AG04450 (cell line): Measurements from ENCODE around the gene TBX1. TPM values are rescaled to one million over a fixed set of nuclear protein-coding genes. Genes with fewer than 3 reads are reported as not detected.

Source experiments
- CTCF ChIA-PET: fragments of 300-600, 350-600 bp; formaldehyde crosslinking; extraction: SDS; loops from one replicate; lab custom pipeline; 2022; ENCODE audit warnings: antibody characterized with exemption, inconsistent platforms; lab: Charles Lee
- POLR2A ChIA-PET: fragments of 350-600 bp; formaldehyde crosslinking; extraction: SDS; loops from one replicate; lab custom pipeline; 2021; ENCODE audit warnings: antibody characterized with exemption, inconsistent platforms; lab: Yijun Ruan, JAX
- DNase-seq: peaks from one replicate; pipeline ENCODE4 v3.0.0-alpha.2; 2011; ENCODE audit warnings: low read depth, low spot score
- H3K27ac ChIP-seq: one replicate; pipeline ENCODE4 v1.5.1; 2012; ENCODE audit warnings: low read depth, low read length, control low read depth
- H3K27me3 ChIP-seq: one replicate; pipeline ENCODE4 v1.6.0; 2012; ENCODE audit warnings: low read length; ENCODE audit not compliant: control insufficient read depth, insufficient read depth
- H3K4me3 ChIP-seq: 2 replicates; pipeline ENCODE4 v1.5.1; 2011; ENCODE audit warnings: mild to moderate bottlenecking, low read depth, low read length, control low read depth
- H3K9me3 ChIP-seq: 2 replicates; pipeline ENCODE4 v1.5.1; 2012; ENCODE audit warnings: low read length; ENCODE audit not compliant: control insufficient read depth, insufficient read depth
- polyA plus RNA-seq: library from polyadenylated mRNA; depleted of rRNA; stranded (reverse); fragments of >200 nt; gene quantifications from 2 replicates; pipeline ENCODE4 v1.2.3, GENCODE V29; 2011
- TF ChIP-seq, protein P1 (sequence below): IDR thresholded peaks from 2 replicates; pipeline ENCODE4 v1.5.1; 2011; ENCODE audit warnings: low read depth, low read length, control low read depth, inconsistent platforms

Gene TBX1
- polyA plus RNA-seq, 1 experiment = not detected

GRCh38 chr22:19779011-19779421, 18.4 kb downstream of the TBX1 start:
- CTCF ChIA-PET = no interaction called here
- TF ChIP-seq, protein P1, sequence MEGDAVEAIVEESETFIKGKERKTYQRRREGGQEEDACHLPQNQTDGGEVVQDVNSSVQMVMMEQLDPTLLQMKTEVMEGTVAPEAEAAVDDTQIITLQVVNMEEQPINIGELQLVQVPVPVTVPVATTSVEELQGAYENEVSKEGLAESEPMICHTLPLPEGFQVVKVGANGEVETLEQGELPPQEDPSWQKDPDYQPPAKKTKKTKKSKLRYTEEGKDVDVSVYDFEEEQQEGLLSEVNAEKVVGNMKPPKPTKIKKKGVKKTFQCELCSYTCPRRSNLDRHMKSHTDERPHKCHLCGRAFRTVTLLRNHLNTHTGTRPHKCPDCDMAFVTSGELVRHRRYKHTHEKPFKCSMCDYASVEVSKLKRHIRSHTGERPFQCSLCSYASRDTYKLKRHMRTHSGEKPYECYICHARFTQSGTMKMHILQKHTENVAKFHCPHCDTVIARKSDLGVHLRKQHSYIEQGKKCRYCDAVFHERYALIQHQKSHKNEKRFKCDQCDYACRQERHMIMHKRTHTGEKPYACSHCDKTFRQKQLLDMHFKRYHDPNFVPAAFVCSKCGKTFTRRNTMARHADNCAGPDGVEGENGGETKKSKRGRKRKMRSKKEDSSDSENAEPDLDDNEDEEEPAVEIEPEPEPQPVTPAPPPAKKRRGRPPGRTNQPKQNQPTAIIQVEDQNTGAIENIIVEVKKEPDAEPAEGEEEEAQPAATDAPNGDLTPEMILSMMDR = no peak
- POLR2A ChIA-PET = interaction anchor here (0.7 kb wide), 1 partner anchor 15 kb away, joined by 4 read pairs; no protein-coding TSS in a partner anchor
- Histone ChIP-seq H3K27me3 (peaks cover 18% of the 10 kb centered on the region), H3K27ac (no peak overlapping the region), H3K9me3 (peaks cover 3% of the 10 kb centered on the region; the same call in 1 of the 2 replicates), H3K4me3 (no peak overlapping the region)
- no peak for DNase-seq

DNA sequence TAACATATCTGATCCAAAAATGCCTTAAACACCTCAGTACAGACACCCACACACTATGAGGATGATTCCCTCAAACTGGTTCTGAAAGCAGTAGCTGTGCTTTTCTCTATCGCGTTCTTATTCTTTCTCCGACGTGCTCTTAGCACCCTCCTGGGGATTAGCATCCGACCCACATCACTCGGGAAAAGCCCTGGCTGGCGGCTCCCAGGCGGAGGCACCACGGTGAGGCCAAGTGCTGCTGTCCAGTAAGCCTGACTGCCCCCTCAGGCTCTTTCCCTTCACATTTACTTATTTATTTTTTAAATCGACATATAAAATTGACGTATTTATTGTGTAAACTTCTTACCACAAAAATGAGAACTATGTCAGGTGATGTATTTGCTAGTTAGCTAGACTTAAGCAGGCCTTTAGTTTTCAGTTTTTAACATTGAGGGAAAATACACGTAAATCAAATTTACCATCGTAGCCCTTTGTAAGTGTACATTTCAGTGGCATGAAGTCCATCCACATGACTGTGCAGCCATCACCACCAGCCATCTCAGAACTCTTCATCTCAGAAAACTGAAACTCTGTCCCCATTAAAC, 19.2 kb downstream of the TBX1 start:
- CTCF ChIA-PET = no interaction called here
- Histone ChIP-seq H3K27ac (no peak overlapping the region), H3K9me3 (peaks cover 3% of the 10 kb centered on the region; the same call in 1 of the 2 replicates), H3K27me3 (peaks cover 12% of the 10 kb centered on the region), H3K4me3 (no peak overlapping the region)
- DNase-seq = no peak
- TF ChIP-seq, protein P1 = no peak
- POLR2A ChIA-PET = no interaction called here

DNA sequence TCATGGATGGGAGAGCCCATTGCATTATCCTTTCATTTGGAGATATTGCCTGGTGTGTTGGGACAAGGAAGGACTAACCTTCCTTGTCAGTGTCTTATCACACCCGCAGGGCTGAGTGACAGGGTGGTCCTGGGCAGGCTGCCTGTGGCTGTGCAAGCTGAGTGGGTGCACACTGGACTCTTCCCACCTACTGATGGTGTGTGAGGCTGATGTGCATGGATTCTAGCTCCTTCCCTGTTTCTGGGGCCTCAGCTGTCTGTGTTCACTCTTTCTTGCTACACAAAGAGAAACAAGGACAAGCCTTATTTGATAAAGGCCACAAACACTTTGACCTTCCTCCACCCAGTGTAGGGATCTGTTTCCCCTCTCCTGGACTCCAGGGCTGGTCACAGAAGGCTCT, 22.0 kb downstream of the TBX1 start:
- ChIA-PET CTCF (no interaction called here), POLR2A (no interaction called here)
- no peak overlapping the region for H3K27ac ChIP-seq

GRCh38 chr22:19783586-19784383, 23.2 kb downstream of the TBX1 start:
- H3K27ac ChIP-seq = no peak overlapping the region
- ChIA-PET CTCF (no interaction called here), POLR2A (no interaction called here)
- H3K9me3 ChIP-seq = peaks cover 9% of the 10 kb centered on the region; the same call in 1 of the 2 replicates
- H3K27me3 ChIP-seq = no peaks in the 10 kb centered on the region
- no peak for DNase-seq
- no peak overlapping the region for H3K4me3 ChIP-seq
- TF ChIP-seq, protein P1 = no peak

More for the DNA sequence above, 22.0 kb downstream of the TBX1 start:
- TF ChIP-seq, protein P1 = no peak
- Histone ChIP-seq H3K9me3 (peaks cover 3% of the 10 kb centered on the region; the same call in 1 of the 2 replicates), H3K27me3 (no peaks in the 10 kb centered on the region), H3K4me3 (no peak overlapping the region)
- no peak for DNase-seq
